ENCODE data around the gene ACTRT2.

- TF ChIP-seq, protein P1, sequence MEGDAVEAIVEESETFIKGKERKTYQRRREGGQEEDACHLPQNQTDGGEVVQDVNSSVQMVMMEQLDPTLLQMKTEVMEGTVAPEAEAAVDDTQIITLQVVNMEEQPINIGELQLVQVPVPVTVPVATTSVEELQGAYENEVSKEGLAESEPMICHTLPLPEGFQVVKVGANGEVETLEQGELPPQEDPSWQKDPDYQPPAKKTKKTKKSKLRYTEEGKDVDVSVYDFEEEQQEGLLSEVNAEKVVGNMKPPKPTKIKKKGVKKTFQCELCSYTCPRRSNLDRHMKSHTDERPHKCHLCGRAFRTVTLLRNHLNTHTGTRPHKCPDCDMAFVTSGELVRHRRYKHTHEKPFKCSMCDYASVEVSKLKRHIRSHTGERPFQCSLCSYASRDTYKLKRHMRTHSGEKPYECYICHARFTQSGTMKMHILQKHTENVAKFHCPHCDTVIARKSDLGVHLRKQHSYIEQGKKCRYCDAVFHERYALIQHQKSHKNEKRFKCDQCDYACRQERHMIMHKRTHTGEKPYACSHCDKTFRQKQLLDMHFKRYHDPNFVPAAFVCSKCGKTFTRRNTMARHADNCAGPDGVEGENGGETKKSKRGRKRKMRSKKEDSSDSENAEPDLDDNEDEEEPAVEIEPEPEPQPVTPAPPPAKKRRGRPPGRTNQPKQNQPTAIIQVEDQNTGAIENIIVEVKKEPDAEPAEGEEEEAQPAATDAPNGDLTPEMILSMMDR (conservative IDR thresholded peaks at IDR 0.05): no peak
- TF ChIP-seq ZFX (IDR thresholded peaks at IDR 0.05): no peak
These were observed 12.5 kb downstream of the ACTRT2 start for GRCh38 chr1:3033790-3034090.

Measured in C4-2B (cell line).